Measurements from ENCODE around the gene CPLX1.
"Not testable (repeated sequence)": the region's sequence is repeated elsewhere in the genome, so short reads cannot be mapped to it uniquely, and the experiment has no call there.

Gene CPLX1

DNA sequence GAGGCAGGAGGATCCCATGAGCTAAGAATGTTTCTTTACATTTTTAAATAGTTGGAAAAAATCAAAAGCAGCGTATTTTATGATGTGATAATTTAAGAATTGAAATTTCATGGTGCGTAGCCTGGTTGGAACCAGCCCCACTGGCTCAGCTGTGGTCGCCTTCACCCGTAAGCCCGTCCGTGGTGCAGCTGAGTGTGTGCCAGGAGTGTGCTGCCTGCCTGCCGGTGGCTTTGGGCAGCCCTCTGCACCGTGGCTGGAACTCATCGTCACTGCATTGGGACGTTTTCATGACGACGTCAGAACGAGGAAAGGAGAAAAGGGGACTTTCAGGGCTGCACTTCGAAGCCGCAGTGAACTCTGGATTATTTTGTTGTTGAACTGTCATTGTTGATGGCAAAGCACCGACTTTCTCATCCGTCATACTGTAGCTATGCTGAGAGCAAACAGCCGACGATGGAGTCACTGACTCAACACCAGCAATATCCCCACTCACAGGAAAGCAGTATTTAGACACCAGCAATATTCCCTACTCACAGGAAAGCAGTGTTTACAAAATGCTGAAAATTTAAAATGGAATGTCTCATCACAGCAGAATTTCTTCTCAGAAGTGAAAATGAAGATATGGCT, 85.2 kb downstream of the CPLX1 start:
- no peak for DNase-seq (ENCODE audit: extremely low read depth in 1 of 2, low read depth in 1 of 2)

DNA sequence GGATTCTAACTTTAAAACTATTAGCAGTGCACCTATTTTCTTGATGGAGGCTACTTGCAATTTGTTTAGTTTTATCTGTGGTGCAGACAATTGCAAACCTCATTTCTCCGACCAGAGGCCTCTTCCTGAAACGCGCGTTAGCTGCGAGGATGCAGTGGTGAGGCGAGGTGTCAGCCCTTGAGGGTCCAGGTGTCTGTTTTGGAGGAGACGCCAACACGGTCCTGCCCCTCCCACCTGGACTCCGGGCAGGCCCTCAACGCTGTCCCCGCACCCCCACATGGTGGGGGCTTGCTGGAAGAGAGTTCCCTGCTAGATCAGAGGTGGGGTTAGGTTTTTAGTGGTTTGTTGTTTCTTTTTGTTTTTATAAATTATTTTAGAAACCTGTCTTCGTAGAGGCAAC, 85.9 kb downstream of the CPLX1 start:
- no peak for DNase-seq (ENCODE audit: extremely low read depth in 1 of 2, low read depth in 1 of 2)

DNA sequence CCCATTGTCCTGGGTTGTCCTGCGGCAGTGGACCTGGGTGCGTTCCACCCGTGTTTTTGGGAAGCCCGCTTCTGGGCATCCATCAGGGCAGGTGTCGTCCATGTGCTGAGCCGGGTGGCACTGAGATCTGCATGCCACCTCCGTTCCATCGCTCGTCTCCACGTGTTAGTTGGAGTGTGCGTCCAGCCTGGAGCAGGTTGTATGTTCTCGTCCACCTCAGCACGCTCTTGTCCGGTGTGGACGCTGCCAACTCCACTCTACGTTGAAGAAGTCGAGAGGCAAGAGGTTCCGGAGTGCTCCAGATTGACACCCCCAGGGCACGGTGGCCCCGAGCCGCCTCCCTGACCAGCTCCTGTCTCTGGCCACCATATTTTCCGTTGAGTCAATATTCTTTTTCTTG, 86.4 kb downstream of the CPLX1 start:
- DNase-seq (ENCODE audit: extremely low read depth in 1 of 2, low read depth in 1 of 2): no peak

DNA sequence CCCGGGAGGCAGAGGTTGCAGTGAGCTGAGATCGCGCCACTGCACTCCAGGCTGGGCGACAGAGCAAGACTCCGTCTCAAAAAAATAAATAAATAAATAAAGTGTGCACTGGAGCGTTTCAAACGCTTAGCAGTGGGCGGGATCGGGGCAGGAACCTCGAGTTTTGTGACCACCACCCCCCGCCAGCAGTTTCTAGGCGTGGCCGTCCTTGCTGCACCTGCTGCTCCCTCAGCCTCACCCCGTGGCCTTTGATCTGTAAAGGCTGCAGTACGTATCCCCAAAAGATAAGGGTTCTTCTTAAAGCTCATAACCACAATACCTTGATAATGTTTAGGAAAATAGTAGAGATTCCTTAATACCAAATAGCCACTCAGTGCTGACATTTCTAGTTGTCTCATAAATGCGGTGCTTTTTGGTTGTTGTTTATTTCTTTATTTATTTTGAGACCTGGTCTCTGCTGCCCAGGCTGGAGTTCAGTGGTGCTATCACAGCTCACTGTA, 87.1 kb downstream of the CPLX1 start:
- no peak for DNase-seq (ENCODE audit: extremely low read depth in 1 of 2, low read depth in 1 of 2)

DNA sequence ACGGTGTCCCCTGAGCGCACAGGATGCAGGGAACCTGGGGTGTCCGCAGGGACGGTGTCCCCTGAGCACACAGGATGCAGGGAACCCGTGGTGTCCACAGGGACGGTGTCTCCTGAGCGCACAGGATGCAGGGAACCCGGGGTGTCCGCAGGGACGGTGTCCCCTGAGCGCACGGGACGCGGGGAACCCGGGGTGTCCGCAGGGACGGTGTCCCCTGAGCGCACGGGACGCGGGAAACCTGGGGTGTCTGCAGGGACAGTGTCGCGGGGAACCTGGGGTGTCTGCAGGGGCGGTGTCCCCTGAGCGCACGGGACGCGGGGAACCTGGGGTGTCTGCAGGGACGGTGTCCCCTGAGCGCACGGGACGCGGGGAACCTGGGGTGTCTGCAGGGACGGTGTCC, 89.4 kb downstream of the CPLX1 start:
- DNase-seq (ENCODE audit: extremely low read depth in 1 of 2, low read depth in 1 of 2): not testable (repeated sequence)

DNA sequence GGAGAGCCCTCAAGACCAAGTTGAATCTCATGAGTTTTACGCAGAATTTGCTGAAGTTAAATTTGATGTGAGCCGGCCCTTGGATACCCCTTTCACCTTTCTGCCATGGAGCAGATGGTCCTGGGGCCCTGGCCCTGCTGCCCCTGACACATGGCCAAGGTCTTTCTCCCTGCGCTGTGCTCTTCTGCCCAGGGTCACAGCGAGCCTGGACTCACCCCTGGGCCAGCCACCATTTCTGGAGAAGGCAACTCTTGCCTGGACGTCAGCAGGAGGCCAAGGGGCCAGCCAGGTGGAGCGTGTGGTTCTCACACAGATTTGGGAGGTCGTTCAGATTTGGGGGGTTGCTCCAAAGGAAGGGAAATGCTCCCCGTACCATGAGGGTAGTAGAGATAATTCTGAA, 90.3 kb downstream of the CPLX1 start:
- no peak for DNase-seq (ENCODE audit: extremely low read depth in 1 of 2, low read depth in 1 of 2)
